NCI-H2196 treated with DMSO at 0.1 percent for 48 hours (cell line): ENCODE measurements around the gene TMEM8B.
"Not testable (repeated sequence)": the region's sequence is repeated elsewhere in the genome, so short reads cannot be mapped to it uniquely, and the experiment has no call there.

Source experiments
- DNase-seq: peaks from one replicate; lab custom pipeline; 2025; ENCODE audit not compliant: unreplicated experiment; lab: John Stamatoyannopoulos, UW

Gene TMEM8B

GRCh38 chr9:35905912-35906679 is 77.1 kb downstream of the TMEM8B start, which contains the start of gene HRCT1:
Gene HRCT1 (plus strand): TSS chr9:35906202. CDS start chr9:35906288, 86 bp downstream.
- peak; percentile 93 for DNase-seq

- DNase-seq = peak; percentile 9
Observed at GRCh38 chr9:35906923-35907699, 78.1 kb downstream of the TMEM8B start.

- peak; percentile 6 for DNase-seq
Observed at GRCh38 chr9:35907711-35908503, 78.9 kb downstream of the TMEM8B start.

DNA sequence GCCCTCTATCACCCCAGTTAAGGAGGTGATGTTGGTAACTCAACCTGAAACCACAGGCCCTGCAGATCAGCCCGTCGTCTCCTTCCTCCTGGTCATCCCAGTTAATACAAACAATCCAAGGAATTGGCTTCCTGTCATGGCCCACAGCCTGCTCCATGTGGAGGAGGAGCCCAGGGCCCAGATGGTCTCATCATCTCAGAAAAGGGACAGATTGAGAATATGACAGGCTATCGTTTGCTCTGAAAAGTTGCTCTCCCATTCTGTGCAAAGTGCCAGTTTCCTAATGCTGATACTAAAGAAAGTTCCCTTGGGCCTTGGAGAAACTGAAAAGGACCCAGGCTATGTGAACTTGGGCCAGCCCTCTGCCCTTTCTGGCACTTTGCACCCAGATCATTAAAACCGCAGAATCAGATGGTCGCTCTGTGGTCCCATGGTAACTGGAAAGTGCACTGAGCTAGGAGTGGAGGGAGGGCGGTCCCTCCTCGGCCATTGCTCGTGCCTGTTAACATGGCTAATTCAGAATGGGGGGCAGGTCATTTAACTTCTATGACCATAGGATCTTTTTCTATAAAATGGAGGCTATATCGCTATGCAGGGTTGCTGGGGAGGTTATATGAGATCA is 79.6 kb downstream of the TMEM8B start:
- no peak for DNase-seq

GRCh38 chr9:35909274-35909673 is 80.2 kb downstream of the TMEM8B start, which contains the start of gene SPAAR:
Gene SPAAR (plus strand): TSS chr9:35909490. CDS start chr9:35910464, 974 bp downstream.
- no peak for DNase-seq

- no peak for DNase-seq
Observed at GRCh38 chr9:35909687-35910612, 80.9 kb downstream of the TMEM8B start.

DNA sequence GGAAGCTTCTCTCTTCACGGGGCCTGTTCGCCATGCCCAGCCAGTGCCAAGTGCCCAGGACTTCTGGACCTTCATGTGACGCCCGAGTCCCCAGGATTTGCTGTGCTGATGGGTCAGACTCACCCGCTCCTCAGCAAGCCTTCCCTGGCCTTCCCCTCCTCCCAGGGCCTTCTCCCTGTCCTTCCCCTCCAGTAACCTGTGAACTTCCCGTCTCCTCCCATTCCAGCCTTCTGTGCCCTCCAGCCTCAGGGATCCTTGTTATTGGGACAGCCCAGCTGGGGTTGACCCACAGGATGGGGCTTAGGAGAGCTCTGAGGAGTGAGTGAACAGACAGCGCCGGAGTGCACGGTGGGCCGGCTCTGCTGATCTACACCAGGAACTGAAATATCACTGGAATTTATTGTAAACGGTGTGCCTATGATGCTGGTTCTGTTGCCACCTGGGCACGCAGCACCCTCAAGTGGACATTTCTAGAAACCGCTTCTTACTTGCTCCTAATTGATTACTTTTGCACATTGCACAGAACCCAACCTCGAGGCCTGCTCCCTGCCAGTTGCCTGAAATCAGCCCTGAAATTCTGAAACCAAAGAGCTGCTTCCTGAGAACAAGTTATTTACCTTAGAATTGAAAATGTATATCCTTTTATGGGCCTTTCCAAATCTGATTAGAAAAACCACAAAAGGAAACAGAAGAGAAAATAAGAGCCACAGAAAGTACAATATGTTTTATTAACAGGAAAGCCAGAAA is 81.8 kb downstream of the TMEM8B start:
- peak; percentile 40 for DNase-seq

DNA sequence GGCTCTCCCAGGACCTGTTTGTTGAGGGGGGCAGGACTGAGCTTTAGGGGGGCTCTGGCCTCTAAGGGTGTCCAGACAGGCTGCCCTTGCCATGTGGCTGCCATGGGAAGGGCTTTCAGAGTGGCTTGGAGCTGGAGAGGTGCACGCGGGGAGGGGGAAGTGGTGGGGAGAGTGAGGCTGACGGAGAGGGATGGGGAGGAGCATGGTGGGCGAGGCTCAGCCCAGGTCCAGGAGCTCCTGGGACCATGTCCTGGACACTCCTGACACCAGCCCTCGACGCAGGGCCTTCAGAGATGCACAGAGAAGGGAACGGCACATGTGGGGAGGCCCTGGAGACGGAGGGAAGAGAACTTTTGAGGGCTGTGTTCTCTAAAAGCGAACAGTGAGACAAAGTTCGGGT is 82.7 kb downstream of the TMEM8B start:
- no peak for DNase-seq

GRCh38 chr9:35912791-35913400 is 83.9 kb downstream of the TMEM8B start:
- DNase-seq = no peak

DNA sequence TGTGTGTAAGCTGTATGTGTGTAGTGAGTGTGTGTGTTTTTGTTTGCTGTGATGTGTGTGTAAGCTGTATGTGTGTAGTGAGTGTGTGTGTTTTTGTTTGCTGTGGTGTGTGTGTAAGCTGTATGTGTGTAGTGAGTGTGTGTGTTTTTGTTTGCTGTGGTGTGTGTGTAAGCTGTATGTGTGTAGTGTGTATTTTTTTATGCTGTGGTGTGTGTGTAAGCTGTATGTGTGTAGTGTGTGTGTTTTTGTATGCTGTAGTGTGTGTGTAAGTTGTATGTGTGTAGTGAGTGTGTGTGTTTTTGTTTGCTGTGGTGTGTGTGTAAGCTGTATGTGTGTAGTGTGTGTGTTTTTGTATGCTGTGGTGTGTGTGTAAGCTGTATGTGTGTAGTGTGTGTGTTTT is 84.4 kb downstream of the TMEM8B start:
- not testable (repeated sequence) for DNase-seq

GRCh38 chr9:35914301-35914807 is 85.3 kb downstream of the TMEM8B start:
- DNase-seq = no peak
